ENCODE data around the gene PRIM2.
"Not testable (repeated sequence)": the region's sequence is repeated elsewhere in the genome, so short reads cannot be mapped to it uniquely, and the experiment has no call there.

The PRIM2 gene

DNA sequence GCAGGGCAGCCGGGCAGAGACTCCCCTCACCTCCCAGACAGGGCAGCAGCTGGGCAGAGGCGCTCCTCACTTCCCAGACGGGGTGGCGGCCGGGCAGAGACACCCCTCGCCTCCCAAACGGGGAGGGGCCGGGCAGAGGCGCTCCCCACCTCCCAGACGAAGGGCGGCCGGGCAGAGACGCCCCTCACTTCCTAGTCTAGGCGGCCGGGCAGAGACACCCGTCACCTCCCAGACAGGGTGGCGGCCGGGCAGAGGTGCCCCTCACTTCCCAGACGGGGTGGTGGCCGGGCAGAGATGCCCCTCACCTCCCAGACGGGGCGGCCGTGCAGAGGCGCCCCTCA is 6.6 kb upstream of the PRIM2 start:
- TF ChIP-seq, protein P1, sequence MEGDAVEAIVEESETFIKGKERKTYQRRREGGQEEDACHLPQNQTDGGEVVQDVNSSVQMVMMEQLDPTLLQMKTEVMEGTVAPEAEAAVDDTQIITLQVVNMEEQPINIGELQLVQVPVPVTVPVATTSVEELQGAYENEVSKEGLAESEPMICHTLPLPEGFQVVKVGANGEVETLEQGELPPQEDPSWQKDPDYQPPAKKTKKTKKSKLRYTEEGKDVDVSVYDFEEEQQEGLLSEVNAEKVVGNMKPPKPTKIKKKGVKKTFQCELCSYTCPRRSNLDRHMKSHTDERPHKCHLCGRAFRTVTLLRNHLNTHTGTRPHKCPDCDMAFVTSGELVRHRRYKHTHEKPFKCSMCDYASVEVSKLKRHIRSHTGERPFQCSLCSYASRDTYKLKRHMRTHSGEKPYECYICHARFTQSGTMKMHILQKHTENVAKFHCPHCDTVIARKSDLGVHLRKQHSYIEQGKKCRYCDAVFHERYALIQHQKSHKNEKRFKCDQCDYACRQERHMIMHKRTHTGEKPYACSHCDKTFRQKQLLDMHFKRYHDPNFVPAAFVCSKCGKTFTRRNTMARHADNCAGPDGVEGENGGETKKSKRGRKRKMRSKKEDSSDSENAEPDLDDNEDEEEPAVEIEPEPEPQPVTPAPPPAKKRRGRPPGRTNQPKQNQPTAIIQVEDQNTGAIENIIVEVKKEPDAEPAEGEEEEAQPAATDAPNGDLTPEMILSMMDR (IDR thresholded peaks at IDR 0.05; ENCODE audit: insufficient read depth, low read length), result no peak

DNA sequence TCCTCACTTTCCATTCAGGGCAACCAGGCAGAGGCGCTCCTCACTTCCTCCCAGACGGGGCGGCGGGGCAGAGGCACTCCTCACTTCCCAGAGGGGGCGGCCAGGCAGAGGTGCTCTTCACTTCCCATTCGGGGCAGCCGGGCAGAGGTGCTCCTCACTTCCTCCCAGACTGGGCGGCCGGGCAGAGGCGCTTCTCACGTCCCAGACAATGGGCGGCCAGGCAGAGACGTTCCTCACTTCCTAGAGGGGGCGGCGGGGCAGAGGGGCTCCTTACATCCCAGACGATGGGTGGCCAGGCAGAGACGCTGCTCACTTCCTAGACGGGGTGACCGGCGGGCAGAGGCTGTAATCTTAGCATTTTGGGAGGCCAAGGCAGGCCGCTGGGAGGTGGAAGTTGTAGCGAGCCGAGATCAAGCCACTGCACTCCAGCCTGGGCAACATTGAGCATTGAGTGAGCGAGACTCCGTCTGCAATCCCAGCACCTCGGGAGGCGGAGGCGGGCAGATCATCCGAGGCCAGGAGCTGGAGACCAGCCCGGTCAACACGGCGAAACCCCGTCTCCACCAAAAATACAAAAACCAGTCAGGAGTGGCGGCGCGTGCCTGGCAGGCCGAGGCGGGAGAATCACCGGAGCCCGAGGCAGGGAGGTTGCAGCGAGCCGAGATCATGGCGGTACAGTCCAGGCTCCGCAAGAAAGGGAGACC is 6.0 kb upstream of the PRIM2 start:
- not testable (repeated sequence) for H3K27ac ChIP-seq (replicated peaks); H3K4me3 ChIP-seq (replicated peaks; ENCODE audit: insufficient read depth, low read length); DNase-seq (ENCODE audit: low read depth in 1 of 2, low spot score in 1 of 2); H3K27me3 ChIP-seq (ENCODE audit: insufficient read depth, poor library complexity, severe bottlenecking)

More for the DNA sequence above, 6.6 kb upstream of the PRIM2 start:
- DNase-seq (ENCODE audit: low read depth in 1 of 2, low spot score in 1 of 2), result no peak
- Histone ChIP-seq H3K27me3 (ENCODE audit: insufficient read depth, poor library complexity, severe bottlenecking) (no peaks in the 10 kb centered on the region), H3K27ac (replicated peaks) (no peak overlapping the region), H3K4me3 (replicated peaks; ENCODE audit: insufficient read depth, low read length) (no peak overlapping the region)

DNA sequence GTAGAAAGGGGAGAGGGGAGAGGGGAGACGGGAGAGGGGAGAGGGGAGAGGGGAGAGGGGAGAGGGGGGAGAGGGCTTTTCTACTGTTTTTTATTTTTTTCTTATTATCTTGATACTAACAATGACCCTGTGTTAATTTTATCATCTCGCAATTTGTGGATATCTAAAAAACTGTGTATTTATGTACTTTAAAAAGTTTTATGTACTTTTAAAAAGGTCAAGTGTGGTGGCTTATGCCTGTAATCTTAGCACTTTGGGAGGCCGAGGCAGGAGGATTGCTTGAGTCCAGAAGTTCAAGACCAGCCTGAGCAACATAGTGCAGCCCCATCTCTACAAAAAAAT is 5.5 kb upstream of the PRIM2 start:
- TF ChIP-seq SPI1 (IDR thresholded peaks at IDR 0.05; ENCODE audit: borderline replicate concordance, low read depth) (no peak), GABPA (IDR thresholded peaks at IDR 0.05; ENCODE audit: low read depth) (no peak), POLR2AphosphoS5 (IDR thresholded peaks at IDR 0.05; ENCODE audit: low read depth) (no peak)
- TF ChIP-seq, protein P1 (IDR thresholded peaks at IDR 0.05; ENCODE audit: insufficient read depth, low read length), result no peak
- TF ChIP-seq, protein P2, sequence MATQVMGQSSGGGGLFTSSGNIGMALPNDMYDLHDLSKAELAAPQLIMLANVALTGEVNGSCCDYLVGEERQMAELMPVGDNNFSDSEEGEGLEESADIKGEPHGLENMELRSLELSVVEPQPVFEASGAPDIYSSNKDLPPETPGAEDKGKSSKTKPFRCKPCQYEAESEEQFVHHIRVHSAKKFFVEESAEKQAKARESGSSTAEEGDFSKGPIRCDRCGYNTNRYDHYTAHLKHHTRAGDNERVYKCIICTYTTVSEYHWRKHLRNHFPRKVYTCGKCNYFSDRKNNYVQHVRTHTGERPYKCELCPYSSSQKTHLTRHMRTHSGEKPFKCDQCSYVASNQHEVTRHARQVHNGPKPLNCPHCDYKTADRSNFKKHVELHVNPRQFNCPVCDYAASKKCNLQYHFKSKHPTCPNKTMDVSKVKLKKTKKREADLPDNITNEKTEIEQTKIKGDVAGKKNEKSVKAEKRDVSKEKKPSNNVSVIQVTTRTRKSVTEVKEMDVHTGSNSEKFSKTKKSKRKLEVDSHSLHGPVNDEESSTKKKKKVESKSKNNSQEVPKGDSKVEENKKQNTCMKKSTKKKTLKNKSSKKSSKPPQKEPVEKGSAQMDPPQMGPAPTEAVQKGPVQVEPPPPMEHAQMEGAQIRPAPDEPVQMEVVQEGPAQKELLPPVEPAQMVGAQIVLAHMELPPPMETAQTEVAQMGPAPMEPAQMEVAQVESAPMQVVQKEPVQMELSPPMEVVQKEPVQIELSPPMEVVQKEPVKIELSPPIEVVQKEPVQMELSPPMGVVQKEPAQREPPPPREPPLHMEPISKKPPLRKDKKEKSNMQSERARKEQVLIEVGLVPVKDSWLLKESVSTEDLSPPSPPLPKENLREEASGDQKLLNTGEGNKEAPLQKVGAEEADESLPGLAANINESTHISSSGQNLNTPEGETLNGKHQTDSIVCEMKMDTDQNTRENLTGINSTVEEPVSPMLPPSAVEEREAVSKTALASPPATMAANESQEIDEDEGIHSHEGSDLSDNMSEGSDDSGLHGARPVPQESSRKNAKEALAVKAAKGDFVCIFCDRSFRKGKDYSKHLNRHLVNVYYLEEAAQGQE (IDR thresholded peaks at IDR 0.05; ENCODE audit: insufficient replicate concordance, low read depth), result no peak
- Histone ChIP-seq H3K27me3 (ENCODE audit: insufficient read depth, poor library complexity, severe bottlenecking) (no peaks in the 10 kb centered on the region), H3K4me3 (replicated peaks; ENCODE audit: insufficient read depth, low read length) (no peak overlapping the region), H3K27ac (replicated peaks) (no peak overlapping the region)
- DNase-seq (ENCODE audit: low read depth in 1 of 2, low spot score in 1 of 2), result no peak

DNA sequence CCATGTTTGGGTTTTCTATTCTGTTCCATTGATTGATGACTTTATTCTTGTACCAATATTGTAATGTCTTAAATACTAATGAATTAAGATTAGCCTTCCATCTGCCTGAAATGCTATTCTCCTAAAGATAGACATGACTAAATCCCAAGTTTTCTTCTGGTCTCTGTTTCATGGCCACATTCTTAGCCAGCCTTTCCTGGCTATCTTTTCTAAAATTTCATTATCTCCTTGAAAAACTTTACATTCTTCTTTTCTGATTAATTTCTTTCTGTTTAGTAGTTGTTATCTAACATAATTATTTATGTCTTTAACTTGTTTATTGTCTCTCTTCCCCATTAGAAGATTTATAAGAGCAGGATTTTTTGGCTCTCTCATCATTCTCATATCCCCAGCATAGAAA is 4.4 kb upstream of the PRIM2 start:
- Histone ChIP-seq H3K4me3 (replicated peaks; ENCODE audit: insufficient read depth, low read length) (no peak overlapping the region), H3K27ac (replicated peaks) (no peak overlapping the region), H3K27me3 (ENCODE audit: insufficient read depth, poor library complexity, severe bottlenecking) (no peaks in the 10 kb centered on the region)
- TF ChIP-seq, protein P2 (IDR thresholded peaks at IDR 0.05; ENCODE audit: insufficient replicate concordance, low read depth), result no peak
- TF ChIP-seq POLR2AphosphoS5 (IDR thresholded peaks at IDR 0.05; ENCODE audit: low read depth), result no peak
- TF ChIP-seq, protein P1 (IDR thresholded peaks at IDR 0.05; ENCODE audit: insufficient read depth, low read length), result no peak
- no peak for TF ChIP-seq GABPA (IDR thresholded peaks at IDR 0.05; ENCODE audit: low read depth)
- no peak for TF ChIP-seq SPI1 (IDR thresholded peaks at IDR 0.05; ENCODE audit: borderline replicate concordance, low read depth)
- DNase-seq (ENCODE audit: low read depth in 1 of 2, low spot score in 1 of 2), result no peak
